ENCODE results near the gene MPZL2. TPM values are rescaled to one million over a fixed set of nuclear protein-coding genes. Genes with fewer than 3 reads are reported as not detected.

The MPZL2 gene
- total RNA-seq, 4 donors from 2014 or later: 1.2 to 7.9 (median 3.4) TPM

DNA sequence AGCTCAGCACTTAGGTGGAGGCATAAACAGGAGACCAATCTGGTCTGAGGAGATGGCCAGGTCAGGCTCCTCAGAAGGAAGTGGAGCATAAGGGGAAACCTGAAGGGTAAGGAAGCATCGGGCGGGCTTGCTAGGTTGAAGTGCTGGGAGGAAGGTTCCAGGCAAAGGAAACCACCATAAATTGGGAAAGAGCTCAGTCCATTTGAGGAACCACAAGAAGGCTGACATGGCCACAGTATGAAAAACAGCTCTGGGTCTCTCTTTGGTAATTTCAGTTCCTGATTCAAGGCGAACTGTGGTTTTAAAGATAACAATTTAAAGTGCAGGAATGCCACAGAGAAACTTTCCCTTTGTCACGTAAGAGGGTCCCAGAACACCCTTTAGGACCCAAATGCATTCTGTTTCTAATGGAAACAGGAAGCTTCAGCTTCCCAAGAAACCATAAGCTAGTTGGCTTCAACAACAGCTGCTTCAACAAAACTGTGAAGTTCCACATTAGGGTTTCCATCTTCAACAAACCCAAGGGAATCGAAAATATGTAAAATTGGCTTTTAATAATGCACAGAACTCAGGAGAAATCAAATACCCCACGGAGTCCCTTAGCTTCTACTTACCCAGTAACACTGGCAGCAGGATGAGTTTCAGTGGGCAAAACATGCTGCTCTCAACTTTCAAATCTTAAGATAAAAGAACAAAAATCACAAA lies 49.7 kb downstream of the MPZL2 start:
- Histone ChIP-seq H3K27ac (no peak overlapping the region), H3K27me3 (peaks cover 0 to 9% (median 6%) of the 10 kb centered on the region in 3 donors), H3K36me3 (no peaks in the 10 kb centered on the region), H3K9me3 (no peaks in the 10 kb centered on the region), H3K4me3 (no peak overlapping the region), H3K4me1 (no peaks in the 10 kb centered on the region)
- no peak for ATAC-seq
- TF ChIP-seq POLR2A (IDR thresholded peaks at IDR 0.05): no peak
- TF ChIP-seq, protein P1, sequence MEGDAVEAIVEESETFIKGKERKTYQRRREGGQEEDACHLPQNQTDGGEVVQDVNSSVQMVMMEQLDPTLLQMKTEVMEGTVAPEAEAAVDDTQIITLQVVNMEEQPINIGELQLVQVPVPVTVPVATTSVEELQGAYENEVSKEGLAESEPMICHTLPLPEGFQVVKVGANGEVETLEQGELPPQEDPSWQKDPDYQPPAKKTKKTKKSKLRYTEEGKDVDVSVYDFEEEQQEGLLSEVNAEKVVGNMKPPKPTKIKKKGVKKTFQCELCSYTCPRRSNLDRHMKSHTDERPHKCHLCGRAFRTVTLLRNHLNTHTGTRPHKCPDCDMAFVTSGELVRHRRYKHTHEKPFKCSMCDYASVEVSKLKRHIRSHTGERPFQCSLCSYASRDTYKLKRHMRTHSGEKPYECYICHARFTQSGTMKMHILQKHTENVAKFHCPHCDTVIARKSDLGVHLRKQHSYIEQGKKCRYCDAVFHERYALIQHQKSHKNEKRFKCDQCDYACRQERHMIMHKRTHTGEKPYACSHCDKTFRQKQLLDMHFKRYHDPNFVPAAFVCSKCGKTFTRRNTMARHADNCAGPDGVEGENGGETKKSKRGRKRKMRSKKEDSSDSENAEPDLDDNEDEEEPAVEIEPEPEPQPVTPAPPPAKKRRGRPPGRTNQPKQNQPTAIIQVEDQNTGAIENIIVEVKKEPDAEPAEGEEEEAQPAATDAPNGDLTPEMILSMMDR (IDR thresholded peaks at IDR 0.05 in 4 of 5, conservative IDR thresholded peaks at IDR 0.05 in 1 of 5): no peak
- intact Hi-C loops (cut with DNase I; ENCODE audit: low total_unique reads) (no loop called here), in situ Hi-C loops (cut with MboI; ENCODE audit: low sequenced_read_pairs in 4 of 4) (no loop called here)
- DNase-seq: peak in 1 of 2 donors; percentile 12

DNA sequence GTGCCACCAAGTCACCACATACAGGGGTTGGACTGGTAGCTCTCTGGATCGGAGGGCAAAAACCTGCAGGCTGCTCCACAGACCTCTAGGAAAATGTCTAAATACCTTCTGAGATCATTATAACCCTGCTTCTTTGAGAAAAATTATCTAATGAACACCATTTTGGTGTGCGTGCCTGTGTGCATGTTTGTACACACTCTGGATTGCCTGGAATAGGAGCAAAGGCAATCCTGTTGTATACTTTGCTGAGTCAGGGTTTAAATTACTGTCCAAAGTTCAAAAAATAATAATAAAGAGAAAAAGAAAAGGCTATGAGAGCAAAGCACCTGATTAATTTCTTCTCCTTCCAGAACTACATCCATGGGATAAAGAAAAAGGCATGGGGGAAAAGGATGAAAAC lies 50.3 kb downstream of the MPZL2 start:
- H3K27me3 ChIP-seq: peaks cover 0 to 14% (median 10%) of the 10 kb centered on the region in 3 donors
- H3K36me3 ChIP-seq: no peaks in the 10 kb centered on the region
- DNase-seq: no peak
- H3K4me1 ChIP-seq: no peaks in the 10 kb centered on the region
- intact Hi-C loops (cut with DNase I; ENCODE audit: low total_unique reads) (no loop called here), in situ Hi-C loops (cut with MboI; ENCODE audit: low sequenced_read_pairs in 4 of 4) (no loop called here)
- H3K27ac ChIP-seq: no peak overlapping the region
- TF ChIP-seq, protein P1 (IDR thresholded peaks at IDR 0.05 in 4 of 5, conservative IDR thresholded peaks at IDR 0.05 in 1 of 5): no peak
- no peak for TF ChIP-seq POLR2A (IDR thresholded peaks at IDR 0.05)
- no peak for ATAC-seq
- H3K4me3 ChIP-seq: no peak overlapping the region
- H3K9me3 ChIP-seq: no peaks in the 10 kb centered on the region

DNA sequence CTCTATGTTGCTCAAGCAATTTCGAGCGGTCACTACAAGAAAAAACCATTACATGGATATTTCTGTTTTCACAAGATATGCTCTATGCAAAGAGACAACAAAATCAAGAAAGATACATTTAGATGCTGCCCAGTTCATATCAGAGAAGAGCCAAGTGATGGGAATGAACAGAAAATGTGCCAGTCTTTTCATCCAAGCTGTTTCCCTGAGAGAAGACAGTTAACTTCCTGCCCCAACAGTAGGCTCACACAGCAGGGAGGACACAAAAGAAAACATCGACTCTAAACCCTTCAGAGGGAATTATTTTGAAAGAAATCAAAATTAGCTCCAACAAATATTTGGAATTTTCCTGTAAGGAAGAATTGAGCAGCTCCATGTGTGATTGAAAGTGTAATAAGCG lies 50.9 kb downstream of the MPZL2 start:
- peaks cover 0 to 14% (median 13%) of the 10 kb centered on the region in 3 donors for H3K27me3 ChIP-seq

DNA sequence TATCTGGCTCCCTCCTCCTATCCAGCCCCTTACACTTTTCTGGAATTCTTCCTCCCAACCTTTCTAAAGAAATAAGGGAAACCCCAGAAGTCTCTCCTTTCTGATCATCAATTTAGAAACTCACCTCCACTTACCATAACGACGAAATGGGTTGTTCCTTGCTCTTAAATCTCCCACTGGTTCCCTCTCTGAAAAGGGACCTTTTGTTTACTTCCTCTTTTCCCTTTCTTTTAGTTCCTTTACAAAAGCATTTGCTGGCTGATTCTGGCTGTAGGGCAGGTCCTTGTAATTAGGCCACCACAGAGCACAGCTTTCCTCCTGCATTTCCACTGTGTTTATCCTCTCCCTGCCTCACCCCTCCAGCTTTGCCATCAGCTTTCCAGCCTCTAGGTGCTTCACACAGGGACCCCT lies 51.3 kb downstream of the MPZL2 start:
- Histone ChIP-seq H3K4me3 (no peak overlapping the region), H3K36me3 (no peaks in the 10 kb centered on the region), H3K27me3 (peaks cover 0 to 14% (median 13%) of the 10 kb centered on the region in 3 donors), H3K27ac (no peak overlapping the region), H3K9me3 (no peaks in the 10 kb centered on the region), H3K4me1 (no peaks in the 10 kb centered on the region)
- TF ChIP-seq POLR2A (IDR thresholded peaks at IDR 0.05): no peak
- TF ChIP-seq, protein P1 (IDR thresholded peaks at IDR 0.05 in 4 of 5, conservative IDR thresholded peaks at IDR 0.05 in 1 of 5): no peak
- intact Hi-C loops (cut with DNase I; ENCODE audit: low total_unique reads) (no loop called here), in situ Hi-C loops (cut with MboI; ENCODE audit: low sequenced_read_pairs in 4 of 4) (no loop called here)
- ATAC-seq (no peak), DNase-seq (no peak)

More for the DNA sequence above, 50.9 kb downstream of the MPZL2 start:
- no peak for ATAC-seq
- Histone ChIP-seq H3K4me3 (no peak overlapping the region), H3K4me1 (no peaks in the 10 kb centered on the region), H3K27ac (no peak overlapping the region), H3K9me3 (no peaks in the 10 kb centered on the region), H3K36me3 (no peaks in the 10 kb centered on the region)
- no peak for DNase-seq
- intact Hi-C loops (cut with DNase I; ENCODE audit: low total_unique reads): no loop called here
- in situ Hi-C loops (cut with MboI; ENCODE audit: low sequenced_read_pairs in 4 of 4): no loop called here
- TF ChIP-seq POLR2A (IDR thresholded peaks at IDR 0.05): no peak
- TF ChIP-seq, protein P1 (IDR thresholded peaks at IDR 0.05 in 4 of 5, conservative IDR thresholded peaks at IDR 0.05 in 1 of 5): no peak

Measured in gastrocnemius medialis (tissue), 4 donors.